OCI-LY1 (cell line): ENCODE measurements around the gene GJD3.
A peak's percentile ranks its signal among the peaks of the same experiment; 100 is the strongest.

Experiments used
- CTCF ChIP-seq: fragments of 200-600 bp; sonication (generic), shearing (Covaris generic); IDR thresholded peaks from 2 replicates; pipeline ENCODE4 v1.5.1; 2017; ENCODE audit warnings: mild to moderate bottlenecking, antibody characterized with exemption, low read length, moderate library complexity, mixed read lengths
- EZH2 ChIP-seq: fragments of 200-600 bp; sonication (generic), shearing (Covaris generic); IDR thresholded peaks from 2 replicates; pipeline ENCODE4 v1.8.0; 2017; ENCODE audit warnings: borderline replicate concordance, mixed run types, mild to moderate bottlenecking, antibody characterized with exemption, low read length, moderate library complexity, mixed read lengths

- TF ChIP-seq CTCF (peak; percentile 85), EZH2 (no peak)
These were observed 1.8 kb downstream of the GJD3 start for GRCh38 chr17:40362696-40363110.
